HG03103 (cell line): ENCODE results near the gene NHLRC4.

ENCODE experiments used
- ATAC-seq: cut with Tn5 transposase; IDR thresholded peaks from one replicate; pipeline ENCODE4 v1.9.1; 2021; ENCODE audit warnings: low read depth; ENCODE audit not compliant: unreplicated experiment

NHLRC4 gene

GRCh38 chr16:580946-581498 is 14.2 kb downstream of the NHLRC4 start:
- ATAC-seq, result no peak

GRCh38 chr16:582218-582613 is 15.4 kb downstream of the NHLRC4 start:
- ATAC-seq, result no peak

GRCh38 chr16:582614-583331 is 16.0 kb downstream of the NHLRC4 start:
- no peak for ATAC-seq

- no peak for ATAC-seq
Measured at GRCh38 chr16:583470-583814, 16.6 kb downstream of the NHLRC4 start.

GRCh38 chr16:583815-584591 is 17.2 kb downstream of the NHLRC4 start:
- ATAC-seq, result no peak

- ATAC-seq, result no peak
Measured at GRCh38 chr16:585351-585750, 18.5 kb downstream of the NHLRC4 start.

- ATAC-seq, result no peak
Measured at GRCh38 chr16:586047-586644, 19.3 kb downstream of the NHLRC4 start.

- ATAC-seq, result no peak
Measured at GRCh38 chr16:586645-587590, 20.1 kb downstream of the NHLRC4 start.

GRCh38 chr16:588639-588888 is 21.8 kb downstream of the NHLRC4 start:
- peak; percentile 2 for ATAC-seq

GRCh38 chr16:588889-589657 is 22.3 kb downstream of the NHLRC4 start:
- peak; percentile 54 for ATAC-seq

GRCh38 chr16:589658-590187 is 22.9 kb downstream of the NHLRC4 start, which contains the start of gene RAB40C:
Gene RAB40C, plus strand, starts transcription at chr16:590066. Its CDS starts 226 bp downstream, at chr16:590292.
- ATAC-seq, result peak; percentile 62

GRCh38 chr16:590188-590814 is 23.5 kb downstream of the NHLRC4 start:
- no peak for ATAC-seq

GRCh38 chr16:590815-591200 is 24.0 kb downstream of the NHLRC4 start:
- no peak for ATAC-seq

GRCh38 chr16:591231-591630 is 24.4 kb downstream of the NHLRC4 start:
- ATAC-seq, result no peak

GRCh38 chr16:591892-592517 is 25.2 kb downstream of the NHLRC4 start:
- no peak for ATAC-seq

- ATAC-seq, result no peak
Measured at GRCh38 chr16:592518-593306, 25.9 kb downstream of the NHLRC4 start.

- no peak for ATAC-seq
Measured at GRCh38 chr16:593406-593805, 26.6 kb downstream of the NHLRC4 start.

GRCh38 chr16:593807-594206 is 27.0 kb downstream of the NHLRC4 start:
- ATAC-seq, result no peak
